Activated CD8-positive, alpha-beta memory T cell treated with anti-CD3 and anti-CD28 coated beads for 4 hours (primary cell): ENCODE results near the gene DPY19L1.
"Not testable (repeated sequence)": the region's sequence is repeated elsewhere in the genome, so short reads cannot be mapped to it uniquely, and the experiment has no call there.

Experiments
- DNase-seq, 2 donors: peaks; one replicate each; pipeline ENCODE4 v3.0.0-alpha.2; 2020; ENCODE audit warnings: low read depth in 2 of 2

DPY19L1 gene

GRCh38 chr7:35032166-35032565 lies 5.1 kb downstream of the DPY19L1 start:
- DNase-seq, result no peak

GRCh38 chr7:35030848-35031247 lies 6.4 kb downstream of the DPY19L1 start:
- no peak for DNase-seq

GRCh38 chr7:35029311-35029710 lies 8.0 kb downstream of the DPY19L1 start:
- no peak for DNase-seq

DNA sequence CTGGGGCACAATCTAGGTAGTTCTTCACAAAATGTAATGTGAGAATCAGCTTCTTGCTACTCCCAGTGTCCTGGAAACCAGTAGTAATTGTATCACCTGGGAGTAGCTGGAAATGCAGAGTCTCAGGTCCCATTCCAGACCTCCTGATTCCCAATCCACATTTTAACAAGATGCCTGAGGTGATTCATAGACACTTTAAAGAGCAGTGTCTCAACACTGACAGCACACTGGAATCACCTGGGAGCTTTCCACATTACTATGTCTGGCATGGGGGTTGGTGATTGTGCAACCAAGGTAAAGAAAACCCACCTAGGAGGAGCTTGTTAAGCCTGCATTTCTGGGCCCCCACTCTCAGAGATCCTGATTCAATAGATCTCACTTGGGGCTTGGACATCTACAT lies 11.1 kb downstream of the DPY19L1 start:
- DNase-seq, result no peak

- DNase-seq, result no peak
Observed at GRCh38 chr7:35025369-35025870, 11.9 kb downstream of the DPY19L1 start.

DNA sequence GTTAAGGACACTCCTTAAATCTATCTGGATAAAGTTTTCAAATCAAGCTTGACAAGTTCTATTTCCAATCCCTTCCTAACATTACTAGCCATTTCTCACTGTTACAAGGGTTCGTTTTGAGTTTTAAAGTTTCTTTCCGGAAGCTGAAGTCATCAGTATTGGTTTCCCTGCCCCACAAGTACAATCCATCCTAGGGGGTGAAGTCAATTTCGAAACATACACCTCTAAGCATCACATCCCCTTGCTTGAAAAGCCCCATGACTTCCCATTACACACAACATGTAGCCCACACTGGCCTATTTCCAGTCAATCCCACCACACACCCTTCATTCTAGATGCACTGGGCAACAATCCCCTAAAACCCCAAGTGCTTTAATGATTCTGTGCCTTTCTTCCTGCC lies 13.0 kb downstream of the DPY19L1 start:
- DNase-seq, result no peak

- no peak for DNase-seq
Observed at GRCh38 chr7:35022725-35023124, 14.6 kb downstream of the DPY19L1 start.

GRCh38 chr7:35021445-35021844 lies 15.8 kb downstream of the DPY19L1 start:
- DNase-seq, result no peak

DNA sequence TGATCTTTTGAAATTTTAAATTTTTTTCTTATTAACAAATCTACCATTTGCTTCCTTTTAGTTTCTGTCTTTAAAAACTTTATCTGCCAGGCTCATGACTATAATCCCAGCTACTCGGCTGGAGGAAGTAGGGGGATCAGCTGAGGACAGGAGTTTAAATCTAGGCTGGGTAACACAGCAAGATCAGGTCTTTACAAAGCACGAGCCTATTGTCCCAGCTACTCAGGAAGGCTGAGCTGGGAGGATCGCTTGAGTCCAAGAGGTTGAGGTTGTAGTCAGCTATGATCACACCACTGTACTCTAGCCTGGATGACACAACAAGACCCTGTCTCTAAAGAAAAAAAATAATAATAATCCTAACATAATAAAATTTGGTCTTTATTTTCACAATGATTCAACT lies 17.5 kb downstream of the DPY19L1 start:
- DNase-seq, result no peak

- no peak for DNase-seq
Observed at GRCh38 chr7:35019179-35019729, 18.0 kb downstream of the DPY19L1 start.

DNA sequence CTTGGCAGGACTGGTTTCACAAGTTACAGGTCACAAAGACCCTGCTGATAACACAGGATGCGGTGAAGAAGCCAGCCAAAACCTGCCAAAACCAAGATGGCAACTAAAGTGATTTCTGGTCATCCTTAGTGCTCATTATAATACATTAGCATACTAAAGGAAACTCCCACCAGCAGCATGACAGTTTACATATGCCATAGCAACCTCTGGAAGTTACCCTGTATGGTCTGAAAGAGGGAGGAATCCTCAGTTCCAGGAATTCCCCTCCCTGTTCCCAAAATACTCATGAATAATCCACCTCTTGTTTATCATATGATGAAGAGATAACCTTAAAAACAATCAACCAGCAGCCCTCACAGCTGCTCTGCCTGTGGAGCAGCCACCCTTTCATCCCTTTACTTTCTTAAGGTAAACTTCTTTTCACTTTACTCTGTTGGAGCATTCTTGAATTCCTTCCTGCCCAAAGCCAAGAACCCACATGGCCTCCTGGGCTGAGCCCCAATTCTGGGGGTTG lies 21.9 kb downstream of the DPY19L1 start:
- no peak for DNase-seq

GRCh38 chr7:35012160-35012559 lies 25.1 kb downstream of the DPY19L1 start:
- no peak for DNase-seq

DNA sequence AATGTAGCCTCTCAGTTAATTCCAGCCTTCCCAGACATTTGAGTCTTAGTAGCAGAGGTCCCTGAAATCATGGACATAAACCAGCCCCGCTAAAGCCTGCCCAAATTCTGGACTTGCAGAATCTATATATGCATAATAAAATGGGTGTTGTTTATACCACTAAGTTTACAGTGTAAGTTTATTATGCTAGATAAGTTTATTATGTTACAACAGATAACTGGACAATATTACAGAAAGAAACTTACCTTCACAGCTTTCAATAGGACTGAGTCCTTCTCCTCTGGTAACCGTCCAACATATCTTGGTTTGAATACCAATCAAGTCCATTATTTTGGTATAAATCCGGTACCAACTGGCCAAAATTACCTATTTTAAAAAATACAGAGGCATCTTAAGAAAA lies 26.2 kb downstream of the DPY19L1 start:
- no peak for DNase-seq

DNA sequence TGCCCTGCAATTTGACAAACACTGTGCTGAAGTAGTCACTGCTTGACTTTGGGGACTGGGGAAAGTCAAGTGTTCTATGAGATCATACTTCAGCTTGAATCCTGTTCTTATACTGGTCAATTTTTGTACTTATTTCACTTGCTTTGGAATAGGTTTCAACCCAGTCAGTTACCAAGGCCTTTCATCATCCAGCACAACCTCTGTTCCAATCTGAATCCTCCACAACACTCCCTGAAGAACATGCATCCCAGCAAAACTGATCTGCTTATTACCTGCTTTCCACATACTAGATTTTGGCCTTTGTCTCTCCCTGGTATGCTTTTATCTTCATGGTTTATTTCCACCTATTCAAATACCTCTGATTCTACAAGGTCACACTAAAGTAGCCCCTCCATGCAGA lies 29.5 kb downstream of the DPY19L1 start:
- no peak for DNase-seq

- no peak for DNase-seq
Observed at GRCh38 chr7:35004531-35005095, 32.7 kb downstream of the DPY19L1 start.

DNA sequence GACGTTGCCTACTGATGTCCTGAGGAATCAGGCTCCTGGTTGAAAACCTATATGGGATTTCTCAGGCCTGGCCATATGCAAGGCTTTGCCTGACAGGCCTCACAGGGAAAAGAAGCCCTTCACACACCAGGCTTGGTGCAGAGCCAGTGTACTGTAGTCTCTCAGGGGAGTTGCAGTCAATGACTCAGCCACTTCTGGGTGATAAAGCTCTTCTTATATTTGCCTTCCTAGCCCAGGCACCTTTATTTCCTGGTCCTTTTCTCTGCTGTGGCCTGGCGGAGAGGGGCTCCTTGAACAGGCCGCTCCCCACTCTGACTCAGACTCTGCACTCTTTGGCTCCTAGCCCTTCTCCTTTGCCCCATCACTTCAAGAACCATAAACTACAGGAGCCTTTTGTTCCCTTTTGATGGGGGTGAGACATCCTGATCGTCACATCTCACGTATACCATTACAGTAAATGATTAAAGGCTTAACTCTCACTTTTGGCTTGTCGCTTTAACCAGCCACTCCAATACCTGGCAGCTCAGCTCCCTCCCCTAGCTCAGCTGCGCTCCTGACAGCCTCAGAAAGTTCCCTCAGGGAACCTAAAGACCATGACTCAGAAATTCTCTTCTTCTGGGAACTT lies 33.5 kb downstream of the DPY19L1 start:
- DNase-seq, result no peak

DNA sequence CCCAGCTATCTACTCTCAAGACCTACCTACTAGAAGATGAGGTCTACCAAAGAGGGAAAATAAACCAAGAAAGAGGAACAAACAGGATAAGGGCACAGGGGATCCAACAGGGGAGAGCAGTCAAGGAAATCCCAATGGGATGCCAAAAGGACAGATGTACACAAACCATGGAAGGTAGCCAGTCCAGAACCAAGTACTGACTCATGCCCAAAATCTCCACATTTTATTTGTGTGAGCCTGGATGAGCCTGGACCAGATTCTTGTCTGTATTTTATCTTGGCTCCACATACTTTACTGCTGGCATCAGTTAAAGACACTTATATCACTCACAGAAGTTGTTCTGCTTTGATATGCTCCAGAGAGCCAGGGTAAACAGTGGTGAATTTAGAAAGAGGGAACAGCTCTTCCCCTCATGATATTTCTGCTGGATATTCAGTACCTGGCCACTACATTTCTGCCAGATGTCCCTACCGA lies 34.1 kb downstream of the DPY19L1 start:
- not testable (repeated sequence) for DNase-seq

GRCh38 chr7:34998335-34998734 lies 39.0 kb downstream of the DPY19L1 start:
- not testable (repeated sequence) for DNase-seq

DNA sequence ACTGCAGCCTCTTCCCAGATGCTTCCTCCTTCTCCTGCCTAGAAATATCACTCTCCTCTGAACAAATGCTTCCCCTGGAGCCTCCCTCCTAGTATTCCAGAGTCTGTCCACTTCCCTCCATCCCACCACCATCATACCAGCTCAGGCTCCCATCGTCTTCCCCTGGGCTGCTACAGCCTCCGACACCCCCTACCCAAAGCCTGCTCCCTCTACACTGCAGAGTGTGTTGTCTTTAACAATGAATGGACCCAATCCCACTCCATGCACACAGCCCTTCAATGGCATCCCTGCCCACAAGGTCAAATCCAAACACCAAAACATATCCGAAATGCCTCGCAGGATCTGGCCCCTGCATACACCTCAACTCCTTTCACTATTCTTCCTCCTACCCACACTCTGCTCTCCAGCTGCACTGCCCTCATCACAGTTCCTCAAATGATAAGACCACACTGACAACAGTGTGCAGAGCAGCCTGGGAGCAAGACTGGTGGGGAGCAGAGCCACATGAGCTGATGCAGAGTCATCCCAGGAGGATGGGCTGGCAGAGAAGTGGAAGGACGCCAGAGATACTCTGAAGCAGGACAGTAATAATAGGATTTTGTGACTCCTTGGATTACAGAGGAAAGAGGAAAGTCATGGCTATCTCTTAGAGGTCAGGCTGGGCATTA lies 40.7 kb downstream of the DPY19L1 start:
- DNase-seq, result not testable (repeated sequence)

- DNase-seq, result no peak
Observed at GRCh38 chr7:34995757-34996156, 41.5 kb downstream of the DPY19L1 start.

DNA sequence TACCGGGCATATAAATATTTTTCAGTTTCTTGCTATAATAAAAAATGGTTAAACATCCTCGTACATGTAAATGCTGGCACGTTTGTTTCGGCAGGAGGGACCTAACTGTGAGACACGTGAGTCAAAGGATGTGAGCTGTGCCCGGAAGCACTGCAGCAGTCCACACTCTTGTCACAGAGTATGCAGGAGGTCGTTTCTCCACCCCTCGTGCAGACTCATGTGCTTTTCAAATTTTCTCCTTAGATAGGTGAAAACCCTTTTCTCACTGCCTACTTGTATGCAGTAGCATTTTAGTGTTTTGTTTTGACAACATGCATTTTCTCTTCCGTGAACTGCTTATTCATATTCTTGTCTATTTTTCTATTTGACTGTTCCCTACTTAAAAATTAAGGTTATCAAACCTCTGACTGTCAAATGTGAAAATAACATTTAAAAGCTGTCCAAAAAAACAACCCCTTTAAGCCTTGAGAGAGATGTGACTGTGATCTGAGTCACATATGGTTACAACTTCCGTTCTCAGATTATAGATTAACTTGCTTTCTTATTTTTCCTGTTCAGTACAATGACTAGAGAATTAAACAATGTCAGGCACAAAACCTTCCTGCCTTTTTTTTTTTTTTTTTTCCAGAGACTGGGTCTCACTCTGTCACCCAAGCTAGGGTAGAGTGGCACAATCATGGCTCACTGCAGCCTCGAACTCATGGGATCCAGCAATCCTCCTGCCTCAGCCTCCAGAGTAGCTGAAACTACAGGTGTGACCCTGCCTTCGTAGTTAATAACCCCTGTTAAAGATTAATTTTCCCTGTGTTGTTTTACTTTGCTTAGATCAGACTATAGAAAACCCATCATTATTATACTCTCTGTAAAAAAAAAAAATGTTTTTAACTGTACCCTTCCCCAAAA lies 45.1 kb downstream of the DPY19L1 start:
- DNase-seq, result peak in 1 of 2 donors; percentile 13
